SK-N-SH (cell line): Measurements from ENCODE around the gene NADSYN1.

ENCODE experiments used
- EP300 ChIP-seq, 2 experiments: IDR thresholded peaks; 2 replicates each; pipeline versions ENCODE4 v1.4.0 to v1.6.1; 2012; ENCODE audit warnings: borderline replicate concordance in 1 of 2, low read depth in 1 of 2, low read length in 1 of 2
- FOSL2 ChIP-seq: IDR thresholded peaks from 2 replicates; pipeline ENCODE4 v1.4.0; 2012; ENCODE audit warnings: low read depth, mild to moderate bottlenecking, moderate library complexity, borderline replicate concordance
- MEF2A ChIP-seq: IDR thresholded peaks from 2 replicates; pipeline ENCODE4 v1.4.0; 2012; ENCODE audit warnings: low read depth, borderline replicate concordance
- RCOR1 ChIP-seq: fragments of 150-350 bp; IDR thresholded peaks from 2 replicates; pipeline ENCODE4 v1.6.1; 2017; ENCODE audit warnings: antibody characterized with exemption, low read length
- RFX5 ChIP-seq: IDR thresholded peaks from 2 replicates; pipeline ENCODE4 v1.6.1; 2012; ENCODE audit warnings: mild to moderate bottlenecking, improper control_type of control experiment, low read length
- TAF1 ChIP-seq: IDR thresholded peaks from 2 replicates; pipeline ENCODE4 v1.6.1; 2012; ENCODE audit warnings: low read depth, mild to moderate bottlenecking, low read length, moderate library complexity, borderline replicate concordance
- YY1 ChIP-seq: IDR thresholded peaks from 2 replicates; pipeline ENCODE4 v1.4.0; 2012; ENCODE audit warnings: low read depth, mild to moderate bottlenecking
- TF ChIP-seq, protein P1 (sequence below): fragments of 200-600 bp; sonication (generic); IDR thresholded peaks from 2 replicates; pipeline ENCODE4 v1.6.1; 2017; ENCODE audit warnings: antibody characterized with exemption, mild to moderate bottlenecking, moderate library complexity
- TF ChIP-seq, protein P2 (sequence below): fragments of 150-350 bp; IDR thresholded peaks from 2 replicates; pipeline ENCODE4 v1.6.1; 2017; ENCODE audit warnings: antibody characterized with exemption, low read length, low read depth, borderline replicate concordance
- TF ChIP-seq, protein P3 (sequence below): IDR thresholded peaks from 2 replicates; pipeline ENCODE4 v1.6.1; 2012; ENCODE audit warnings: mild to moderate bottlenecking, low read depth, low read length, moderate library complexity
- TF ChIP-seq, protein P4 (sequence below): IDR thresholded peaks from 2 replicates; pipeline ENCODE4 v1.4.0; 2012; ENCODE audit warnings: low read depth

DNA sequence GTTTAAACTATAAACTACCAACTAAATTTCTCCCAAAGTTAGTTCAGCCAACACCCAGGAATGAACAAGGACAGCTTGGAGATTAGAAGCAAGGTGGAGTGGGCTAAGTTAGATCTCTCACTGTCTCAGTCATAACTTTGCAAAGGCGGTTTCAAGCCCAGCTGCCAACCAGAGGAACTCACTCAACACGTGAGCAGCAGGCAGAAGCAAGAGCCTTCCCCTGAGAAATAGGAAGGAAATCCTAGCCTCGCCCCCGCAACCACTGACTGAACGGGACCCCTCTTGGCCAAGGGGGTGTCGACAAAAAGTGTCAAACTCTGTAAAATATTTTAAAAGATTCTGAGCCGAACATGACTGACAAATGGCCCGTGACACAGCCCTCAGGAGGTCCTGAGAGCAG lies 90.9 kb downstream of the NADSYN1 start:
- TF ChIP-seq EP300 (IDR thresholded peaks at IDR 0.05; ENCODE audit: borderline replicate concordance in 1 of 2, low read depth in 1 of 2, low read length in 1 of 2) (no peak), RFX5 (no peak), TAF1 (no peak), MEF2A (no peak), YY1 (no peak), FOSL2 (no peak), RCOR1 (no peak)
- TF ChIP-seq, protein P1, sequence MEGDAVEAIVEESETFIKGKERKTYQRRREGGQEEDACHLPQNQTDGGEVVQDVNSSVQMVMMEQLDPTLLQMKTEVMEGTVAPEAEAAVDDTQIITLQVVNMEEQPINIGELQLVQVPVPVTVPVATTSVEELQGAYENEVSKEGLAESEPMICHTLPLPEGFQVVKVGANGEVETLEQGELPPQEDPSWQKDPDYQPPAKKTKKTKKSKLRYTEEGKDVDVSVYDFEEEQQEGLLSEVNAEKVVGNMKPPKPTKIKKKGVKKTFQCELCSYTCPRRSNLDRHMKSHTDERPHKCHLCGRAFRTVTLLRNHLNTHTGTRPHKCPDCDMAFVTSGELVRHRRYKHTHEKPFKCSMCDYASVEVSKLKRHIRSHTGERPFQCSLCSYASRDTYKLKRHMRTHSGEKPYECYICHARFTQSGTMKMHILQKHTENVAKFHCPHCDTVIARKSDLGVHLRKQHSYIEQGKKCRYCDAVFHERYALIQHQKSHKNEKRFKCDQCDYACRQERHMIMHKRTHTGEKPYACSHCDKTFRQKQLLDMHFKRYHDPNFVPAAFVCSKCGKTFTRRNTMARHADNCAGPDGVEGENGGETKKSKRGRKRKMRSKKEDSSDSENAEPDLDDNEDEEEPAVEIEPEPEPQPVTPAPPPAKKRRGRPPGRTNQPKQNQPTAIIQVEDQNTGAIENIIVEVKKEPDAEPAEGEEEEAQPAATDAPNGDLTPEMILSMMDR, result no peak
- TF ChIP-seq, protein P2, sequence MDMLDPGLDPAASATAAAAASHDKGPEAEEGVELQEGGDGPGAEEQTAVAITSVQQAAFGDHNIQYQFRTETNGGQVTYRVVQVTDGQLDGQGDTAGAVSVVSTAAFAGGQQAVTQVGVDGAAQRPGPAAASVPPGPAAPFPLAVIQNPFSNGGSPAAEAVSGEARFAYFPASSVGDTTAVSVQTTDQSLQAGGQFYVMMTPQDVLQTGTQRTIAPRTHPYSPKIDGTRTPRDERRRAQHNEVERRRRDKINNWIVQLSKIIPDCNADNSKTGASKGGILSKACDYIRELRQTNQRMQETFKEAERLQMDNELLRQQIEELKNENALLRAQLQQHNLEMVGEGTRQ, result no peak
- TF ChIP-seq, protein P3, sequence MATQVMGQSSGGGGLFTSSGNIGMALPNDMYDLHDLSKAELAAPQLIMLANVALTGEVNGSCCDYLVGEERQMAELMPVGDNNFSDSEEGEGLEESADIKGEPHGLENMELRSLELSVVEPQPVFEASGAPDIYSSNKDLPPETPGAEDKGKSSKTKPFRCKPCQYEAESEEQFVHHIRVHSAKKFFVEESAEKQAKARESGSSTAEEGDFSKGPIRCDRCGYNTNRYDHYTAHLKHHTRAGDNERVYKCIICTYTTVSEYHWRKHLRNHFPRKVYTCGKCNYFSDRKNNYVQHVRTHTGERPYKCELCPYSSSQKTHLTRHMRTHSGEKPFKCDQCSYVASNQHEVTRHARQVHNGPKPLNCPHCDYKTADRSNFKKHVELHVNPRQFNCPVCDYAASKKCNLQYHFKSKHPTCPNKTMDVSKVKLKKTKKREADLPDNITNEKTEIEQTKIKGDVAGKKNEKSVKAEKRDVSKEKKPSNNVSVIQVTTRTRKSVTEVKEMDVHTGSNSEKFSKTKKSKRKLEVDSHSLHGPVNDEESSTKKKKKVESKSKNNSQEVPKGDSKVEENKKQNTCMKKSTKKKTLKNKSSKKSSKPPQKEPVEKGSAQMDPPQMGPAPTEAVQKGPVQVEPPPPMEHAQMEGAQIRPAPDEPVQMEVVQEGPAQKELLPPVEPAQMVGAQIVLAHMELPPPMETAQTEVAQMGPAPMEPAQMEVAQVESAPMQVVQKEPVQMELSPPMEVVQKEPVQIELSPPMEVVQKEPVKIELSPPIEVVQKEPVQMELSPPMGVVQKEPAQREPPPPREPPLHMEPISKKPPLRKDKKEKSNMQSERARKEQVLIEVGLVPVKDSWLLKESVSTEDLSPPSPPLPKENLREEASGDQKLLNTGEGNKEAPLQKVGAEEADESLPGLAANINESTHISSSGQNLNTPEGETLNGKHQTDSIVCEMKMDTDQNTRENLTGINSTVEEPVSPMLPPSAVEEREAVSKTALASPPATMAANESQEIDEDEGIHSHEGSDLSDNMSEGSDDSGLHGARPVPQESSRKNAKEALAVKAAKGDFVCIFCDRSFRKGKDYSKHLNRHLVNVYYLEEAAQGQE, result no peak
- TF ChIP-seq, protein P4, sequence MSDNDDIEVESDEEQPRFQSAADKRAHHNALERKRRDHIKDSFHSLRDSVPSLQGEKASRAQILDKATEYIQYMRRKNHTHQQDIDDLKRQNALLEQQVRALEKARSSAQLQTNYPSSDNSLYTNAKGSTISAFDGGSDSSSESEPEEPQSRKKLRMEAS, result no peak
